GM10266 (cell line): Measurements from ENCODE around the gene SFXN5.

Experiments used
- DNase-seq: peaks from one replicate; pipeline ENCODE4 v3.0.0; 2012; ENCODE audit errors: extremely low spot score
- TF ChIP-seq, protein P1 (sequence below): IDR thresholded peaks from 2 replicates; pipeline ENCODE4 v1.5.1; 2012; ENCODE audit warnings: mild to moderate bottlenecking, low read depth; ENCODE audit not compliant: control insufficient read depth, insufficient read depth; ENCODE audit errors: missing control alignments

Gene SFXN5

DNA sequence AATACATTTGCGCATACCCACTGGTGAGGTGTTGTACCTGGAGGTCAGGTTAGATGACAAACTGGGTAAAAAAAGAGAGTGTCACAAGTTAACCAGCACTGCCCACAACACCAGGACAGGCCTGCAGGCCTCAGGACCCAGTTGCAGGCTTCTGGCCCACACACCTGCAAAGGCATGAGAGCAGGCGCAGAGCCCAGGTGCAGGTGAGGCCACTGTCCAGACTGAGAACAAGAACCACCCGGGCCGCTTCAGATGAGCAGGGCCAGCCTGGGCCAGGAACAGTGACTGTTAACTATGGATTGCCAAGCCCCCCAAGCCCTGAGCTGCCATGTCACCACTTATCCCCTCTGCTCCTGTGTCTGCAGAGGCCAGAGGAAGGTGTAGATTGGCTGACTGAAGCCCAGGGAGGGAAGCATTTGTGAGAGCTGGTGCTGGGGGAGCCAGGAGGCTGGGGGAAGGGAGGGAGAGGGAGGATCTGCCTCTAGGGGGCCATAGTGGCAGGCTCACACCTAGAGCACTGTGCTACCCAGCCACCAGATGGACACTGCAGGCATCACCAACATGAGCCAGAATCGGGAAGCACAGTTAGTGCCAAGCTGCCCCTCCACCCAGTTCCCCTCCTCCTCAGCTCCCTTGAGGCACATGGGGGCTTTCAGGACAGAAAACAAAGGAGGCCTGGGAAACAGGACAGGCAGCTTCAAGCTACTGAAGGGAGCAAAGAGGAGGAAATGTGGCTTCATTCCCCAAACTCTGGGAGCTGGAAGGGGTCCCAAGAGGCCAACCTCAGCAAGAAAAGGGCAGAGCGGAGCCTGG, 35.4 kb downstream of the SFXN5 start:
- TF ChIP-seq, protein P1, sequence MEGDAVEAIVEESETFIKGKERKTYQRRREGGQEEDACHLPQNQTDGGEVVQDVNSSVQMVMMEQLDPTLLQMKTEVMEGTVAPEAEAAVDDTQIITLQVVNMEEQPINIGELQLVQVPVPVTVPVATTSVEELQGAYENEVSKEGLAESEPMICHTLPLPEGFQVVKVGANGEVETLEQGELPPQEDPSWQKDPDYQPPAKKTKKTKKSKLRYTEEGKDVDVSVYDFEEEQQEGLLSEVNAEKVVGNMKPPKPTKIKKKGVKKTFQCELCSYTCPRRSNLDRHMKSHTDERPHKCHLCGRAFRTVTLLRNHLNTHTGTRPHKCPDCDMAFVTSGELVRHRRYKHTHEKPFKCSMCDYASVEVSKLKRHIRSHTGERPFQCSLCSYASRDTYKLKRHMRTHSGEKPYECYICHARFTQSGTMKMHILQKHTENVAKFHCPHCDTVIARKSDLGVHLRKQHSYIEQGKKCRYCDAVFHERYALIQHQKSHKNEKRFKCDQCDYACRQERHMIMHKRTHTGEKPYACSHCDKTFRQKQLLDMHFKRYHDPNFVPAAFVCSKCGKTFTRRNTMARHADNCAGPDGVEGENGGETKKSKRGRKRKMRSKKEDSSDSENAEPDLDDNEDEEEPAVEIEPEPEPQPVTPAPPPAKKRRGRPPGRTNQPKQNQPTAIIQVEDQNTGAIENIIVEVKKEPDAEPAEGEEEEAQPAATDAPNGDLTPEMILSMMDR, result no peak
- no peak for DNase-seq

DNA sequence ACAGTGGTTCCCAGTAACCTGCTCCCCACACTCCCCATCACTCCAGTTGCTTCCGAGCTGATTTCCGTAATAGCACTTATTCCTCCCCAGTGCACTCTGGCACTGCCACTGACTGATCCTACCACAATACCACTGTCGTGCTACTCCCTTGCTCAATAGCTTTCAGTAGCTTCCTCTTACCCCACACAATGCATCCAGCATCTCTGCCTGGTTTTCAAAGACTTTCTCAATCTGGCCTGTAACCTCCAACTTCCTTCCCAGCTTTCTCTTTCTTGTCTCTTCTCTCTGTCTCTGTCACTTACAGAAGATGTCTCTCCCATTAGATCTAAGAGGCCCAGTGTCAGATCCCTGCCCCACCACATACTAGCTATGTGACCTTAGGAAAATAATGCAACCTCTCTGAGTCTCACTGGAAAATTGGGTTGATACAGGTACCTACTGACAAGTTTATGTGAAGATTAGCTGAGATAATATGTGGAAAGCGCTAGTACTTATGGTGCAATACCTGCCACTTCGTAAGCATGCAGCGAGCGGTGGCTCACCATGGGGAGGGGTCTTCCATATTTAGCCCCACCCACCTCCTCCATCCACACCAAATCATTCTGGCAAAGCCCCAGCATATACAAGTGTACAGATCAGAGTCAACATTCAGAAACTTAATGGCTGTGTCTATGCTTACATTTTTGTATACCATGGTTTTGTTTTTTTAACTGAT, 36.7 kb downstream of the SFXN5 start:
- TF ChIP-seq, protein P1, result no peak
- DNase-seq, result no peak

DNA sequence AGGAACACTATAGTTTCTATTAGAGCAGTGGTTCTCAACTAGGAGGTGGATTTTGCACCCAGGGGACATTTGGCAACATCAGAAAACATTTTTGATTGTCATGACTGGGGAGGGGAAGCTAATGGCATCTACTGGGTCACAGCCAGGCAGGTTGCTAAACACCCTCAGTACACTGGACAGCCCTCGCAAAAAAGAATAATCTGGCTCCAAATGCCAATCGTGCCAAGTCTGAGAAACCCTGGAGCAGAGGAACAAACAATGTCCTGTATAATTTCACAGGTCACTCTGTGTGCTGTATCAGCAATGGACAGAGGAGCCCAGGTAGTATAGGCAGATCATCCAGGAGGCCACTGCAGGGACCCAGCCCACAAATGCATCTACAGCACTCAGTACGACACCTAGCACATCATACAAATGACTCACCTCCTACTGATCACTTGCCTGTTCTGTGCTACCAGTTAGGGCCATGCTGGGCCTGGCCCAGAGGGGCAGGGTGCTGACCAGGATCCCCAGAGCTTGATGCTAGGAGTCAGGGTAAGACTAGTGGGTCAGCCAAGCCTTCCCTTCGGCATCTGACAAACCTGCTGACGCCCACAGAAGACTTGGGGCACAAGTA, 37.6 kb downstream of the SFXN5 start:
- DNase-seq, result no peak
- TF ChIP-seq, protein P1, result no peak

DNA sequence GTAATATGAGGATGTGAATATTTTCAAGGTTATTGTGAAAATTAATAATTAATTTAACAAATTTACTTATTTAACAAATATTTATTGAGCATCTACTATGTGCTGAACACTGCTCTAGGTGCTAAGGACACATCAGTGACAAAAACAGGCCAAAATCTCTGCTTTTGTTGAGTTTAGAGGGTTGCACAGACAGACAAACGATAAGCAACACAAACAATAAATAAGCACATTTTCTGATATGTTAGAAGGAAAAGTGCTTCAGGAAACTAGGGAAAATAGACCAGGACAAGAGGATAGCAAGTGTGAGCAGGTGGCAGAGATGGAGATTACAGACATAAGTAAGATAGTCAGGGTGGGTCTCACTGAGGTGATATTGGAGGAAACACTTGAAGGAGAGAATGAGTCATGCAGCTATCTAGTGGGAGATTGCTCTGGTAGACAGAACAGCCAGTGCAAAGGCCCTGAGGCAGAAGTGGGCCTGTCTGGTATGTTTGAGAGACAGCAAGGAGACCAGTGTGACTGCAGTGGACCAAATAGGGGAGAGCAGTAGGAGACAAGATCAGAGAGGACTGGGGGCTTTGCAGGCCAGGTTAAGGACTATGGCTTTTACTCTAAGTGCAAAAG, 38.3 kb downstream of the SFXN5 start:
- TF ChIP-seq, protein P1, result no peak
- DNase-seq, result no peak

DNA sequence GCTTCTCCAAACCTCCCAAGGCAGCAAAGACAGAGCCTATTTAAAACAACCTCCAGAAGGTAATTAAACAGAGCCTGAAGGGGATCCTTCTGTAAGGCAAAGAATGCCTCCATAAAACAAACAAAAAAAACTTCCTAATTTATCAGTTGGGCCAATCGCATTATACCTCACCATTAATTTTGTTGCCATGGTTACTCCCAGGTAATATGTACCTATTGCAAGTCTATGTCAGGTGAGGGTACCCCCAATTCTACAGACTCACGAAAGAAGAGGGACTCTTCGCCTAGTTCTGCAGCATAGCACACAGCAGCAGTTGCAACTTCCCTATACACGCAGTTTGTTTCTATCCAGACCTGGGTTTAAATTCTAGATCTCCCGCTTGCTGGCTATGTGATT, 38.8 kb downstream of the SFXN5 start:
- no peak for DNase-seq
- TF ChIP-seq, protein P1, result no peak

DNA sequence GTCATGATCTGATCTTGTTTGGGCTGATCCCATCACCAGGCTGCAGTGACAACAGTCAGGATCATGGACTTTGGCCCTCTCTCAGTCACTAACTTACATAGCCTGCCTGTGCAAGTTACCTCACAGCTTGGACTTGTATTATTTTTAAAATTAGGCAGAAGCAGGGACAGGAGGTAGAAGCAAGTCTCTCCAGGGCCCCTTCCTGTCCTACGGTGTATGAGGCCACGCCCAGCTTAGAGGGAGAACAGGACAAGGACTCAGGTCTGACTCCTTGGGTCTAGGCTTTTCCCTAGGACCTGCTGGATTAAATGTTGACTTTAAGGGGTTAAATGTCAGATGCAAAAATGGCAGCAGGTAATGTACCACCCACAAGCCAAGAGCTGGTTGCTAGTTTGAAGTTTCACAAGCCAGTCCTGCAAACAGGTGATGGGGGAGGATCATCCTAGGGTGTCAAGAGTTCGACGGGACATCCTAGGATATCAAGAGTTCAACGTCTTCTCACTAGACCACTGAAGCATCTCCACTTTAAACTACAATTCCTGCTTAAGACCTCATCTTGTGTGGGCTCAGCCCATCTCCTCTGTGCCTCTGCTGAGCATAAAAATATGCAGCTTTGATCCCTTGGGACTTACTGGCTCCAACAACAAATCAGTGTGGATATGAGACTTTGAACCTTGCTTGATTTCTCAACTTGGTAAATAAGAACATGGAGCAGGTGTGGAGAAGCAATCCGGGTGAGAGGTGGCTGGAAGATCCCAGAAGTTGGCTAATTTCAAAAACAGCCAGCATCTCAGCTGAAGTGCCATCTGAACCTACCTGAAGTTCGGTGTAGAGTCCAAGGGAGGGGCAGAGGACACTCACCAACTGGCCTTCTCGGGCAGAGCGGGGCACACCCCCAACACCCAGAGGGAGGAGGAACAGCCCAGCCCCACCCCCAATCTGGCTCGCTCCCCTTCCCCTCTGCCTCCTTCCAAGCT, 39.5 kb downstream of the SFXN5 start:
- DNase-seq, result no peak

More for the DNA sequence above, 39.5 kb downstream of the SFXN5 start:
- TF ChIP-seq, protein P1, result no peak
